GM12874 (cell line): ENCODE data around the gene SELENOO.

Experiments
- CTCF ChIP-seq: IDR thresholded peaks from 2 replicates; pipeline ENCODE4 v1.5.1; 2011; ENCODE audit warnings: low read depth, mild to moderate bottlenecking, control low read depth, low read length, moderate library complexity; ENCODE audit not compliant: insufficient read depth

Gene SELENOO

DNA sequence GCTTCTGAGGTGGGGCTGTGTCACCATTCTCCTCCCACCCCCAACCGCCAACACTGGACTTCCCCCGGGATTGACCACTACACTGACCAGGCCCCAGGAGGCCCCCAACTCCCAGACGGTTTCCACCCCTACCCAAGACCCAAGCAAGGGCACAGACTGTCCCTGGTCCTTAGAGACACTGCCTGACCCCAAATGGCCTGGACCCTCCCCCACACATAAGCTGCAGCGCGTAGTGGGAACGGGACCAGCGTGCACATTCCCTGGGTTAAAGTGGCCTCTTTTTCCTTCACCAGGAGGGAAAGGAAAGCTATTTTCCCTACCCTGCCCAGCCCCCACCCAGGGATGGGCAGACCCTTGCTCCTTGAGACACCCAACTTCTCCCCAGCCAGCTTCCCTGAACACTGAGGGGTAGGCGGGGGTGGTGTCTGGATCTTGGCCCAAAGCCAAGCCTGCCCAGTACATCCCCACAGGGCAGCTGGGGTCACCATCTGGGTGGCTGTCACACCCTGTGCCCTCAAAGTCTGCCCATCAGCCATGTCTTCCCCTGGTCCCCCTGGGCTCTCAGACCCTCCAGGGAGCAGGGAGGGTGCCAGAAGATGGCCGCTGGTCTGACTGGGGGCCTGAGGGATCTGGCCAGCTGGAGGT is 62.3 kb downstream of the SELENOO start:
- TF ChIP-seq CTCF = no peak

DNA sequence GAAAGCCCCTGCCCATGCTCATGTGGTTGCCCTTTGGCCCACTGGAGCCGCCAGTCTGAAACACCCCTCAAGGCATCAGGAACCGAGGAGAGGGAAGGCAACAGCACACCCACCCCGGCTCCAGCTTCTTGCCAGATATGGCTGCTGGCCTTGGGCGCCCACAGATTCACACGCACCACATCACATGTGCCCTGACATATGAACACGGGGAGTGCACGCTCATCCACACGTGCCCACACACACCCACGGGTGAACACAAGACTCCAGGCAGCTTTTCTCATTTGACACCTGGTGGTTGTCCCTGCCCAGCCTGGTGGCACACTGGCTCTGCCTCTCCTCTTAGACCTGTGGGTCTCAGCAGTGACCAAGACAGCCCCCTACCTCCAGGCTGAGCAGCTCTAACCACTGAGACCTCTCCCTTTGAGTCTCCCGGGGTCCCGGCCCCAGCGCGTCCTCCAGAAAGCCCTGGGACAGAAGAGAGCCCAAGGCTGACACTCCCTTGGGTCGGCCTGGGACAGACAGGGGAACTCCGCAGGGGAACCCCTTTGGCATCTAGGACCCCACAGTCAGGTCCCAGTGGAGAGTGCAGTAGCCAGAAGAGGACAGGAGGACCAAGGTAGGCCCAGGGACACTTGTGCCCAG is 63.4 kb downstream of the SELENOO start:
- TF ChIP-seq CTCF = no peak

GRCh38 chr22:50264946-50265669 is 64.3 kb downstream of the SELENOO start:
- no peak for TF ChIP-seq CTCF

GRCh38 chr22:50266994-50267393 is 66.2 kb downstream of the SELENOO start:
- TF ChIP-seq CTCF = no peak
